Activated CD4-positive, alpha-beta T cell treated with anti-CD3 and anti-CD28 coated beads for 4 hours (primary cell): Measurements from ENCODE around the gene NETO1.

Experiments used
- DNase-seq, 2 donors: peaks; one replicate each; pipeline ENCODE4 v3.0.0-alpha.2; 2020

The NETO1 gene

DNA sequence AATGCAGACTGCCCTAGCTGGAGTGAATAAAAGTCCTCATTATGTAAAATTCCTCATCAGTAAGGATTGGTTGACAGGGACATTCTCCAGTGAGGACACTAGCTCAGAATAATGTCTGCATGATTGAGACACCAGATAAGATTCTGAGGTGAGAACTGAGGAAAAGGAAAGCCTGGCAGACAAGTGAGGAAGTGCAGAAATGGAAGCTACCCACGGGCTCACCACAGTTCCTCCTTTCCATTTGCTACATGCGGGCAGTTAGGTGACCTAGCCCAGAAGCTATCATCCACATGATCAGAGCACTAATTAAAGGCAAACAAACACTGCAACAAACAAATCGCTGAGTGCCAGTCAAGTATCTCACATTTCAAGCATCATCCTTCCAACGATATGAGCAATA lies 27.7 kb downstream of the NETO1 start:
- DNase-seq: no peak

GRCh38 chr18:72834731-72835130 lies 33.1 kb downstream of the NETO1 start:
- no peak for DNase-seq

GRCh38 chr18:72833471-72833870 lies 34.3 kb downstream of the NETO1 start:
- no peak for DNase-seq

DNA sequence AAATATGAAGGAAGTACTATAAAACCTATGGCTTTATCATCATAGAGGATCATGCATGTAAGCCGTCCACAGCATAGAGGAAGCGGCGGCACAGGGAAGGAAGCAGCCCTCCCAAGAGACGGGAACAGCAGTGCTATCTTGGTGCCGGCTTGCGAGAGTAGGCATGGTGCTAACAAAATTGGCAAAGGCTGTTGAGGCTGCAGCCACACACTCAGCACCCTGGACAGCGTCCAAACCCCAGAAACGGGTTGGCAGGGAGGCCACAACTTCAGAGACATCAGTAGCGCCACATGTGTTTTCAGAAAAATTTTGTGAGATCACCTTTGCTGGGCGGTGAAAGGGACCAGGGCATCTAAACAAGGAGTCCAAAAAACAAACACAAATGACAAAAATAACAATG lies 37.7 kb downstream of the NETO1 start:
- no peak for DNase-seq

GRCh38 chr18:72828601-72829000 lies 39.2 kb downstream of the NETO1 start:
- DNase-seq: no peak

GRCh38 chr18:72826736-72827135 lies 41.1 kb downstream of the NETO1 start:
- no peak for DNase-seq

- DNase-seq: no peak
These were observed 44.4 kb downstream of the NETO1 start for GRCh38 chr18:72823345-72823744.

DNA sequence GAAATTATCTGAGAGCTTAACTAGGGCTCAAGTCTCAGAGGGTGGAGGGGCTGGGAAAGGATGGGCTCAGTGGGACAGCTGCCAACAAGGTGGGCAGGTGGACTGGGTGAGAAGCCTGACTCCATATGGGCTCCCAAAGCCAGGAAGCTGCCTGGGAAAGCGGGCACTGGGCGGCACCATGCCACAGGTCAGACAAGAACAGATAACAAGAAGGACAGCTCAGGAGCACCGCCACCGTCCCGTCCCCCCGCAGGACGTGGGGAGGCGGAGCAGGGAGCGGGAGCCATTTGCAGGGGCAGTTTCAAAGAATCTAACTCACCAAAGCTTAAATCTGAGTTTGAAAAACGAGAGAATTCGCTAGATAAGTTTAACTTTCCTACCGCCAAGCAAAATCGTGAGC lies 45.6 kb downstream of the NETO1 start:
- no peak for DNase-seq

DNA sequence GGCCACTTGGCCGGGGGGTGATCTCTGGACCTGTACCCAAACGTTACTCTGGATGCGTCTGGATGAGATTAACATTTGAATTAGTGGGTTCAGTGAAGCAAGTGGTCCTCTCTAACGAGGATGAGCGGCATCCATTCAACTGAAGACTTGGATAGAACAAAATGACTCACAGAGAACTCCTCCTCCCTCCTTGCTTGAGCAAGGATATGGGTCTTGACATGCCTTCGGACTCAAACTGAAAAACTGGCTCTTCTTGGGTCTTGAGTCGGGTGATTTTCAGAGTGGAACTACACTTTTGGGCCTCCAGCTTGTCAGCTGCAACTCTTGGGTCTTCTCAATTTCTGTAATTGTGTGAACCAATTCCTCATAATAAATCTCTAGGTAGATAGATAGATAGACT lies 47.2 kb downstream of the NETO1 start:
- no peak for DNase-seq

GRCh38 chr18:72819050-72819449 lies 48.7 kb downstream of the NETO1 start:
- DNase-seq: no peak

DNA sequence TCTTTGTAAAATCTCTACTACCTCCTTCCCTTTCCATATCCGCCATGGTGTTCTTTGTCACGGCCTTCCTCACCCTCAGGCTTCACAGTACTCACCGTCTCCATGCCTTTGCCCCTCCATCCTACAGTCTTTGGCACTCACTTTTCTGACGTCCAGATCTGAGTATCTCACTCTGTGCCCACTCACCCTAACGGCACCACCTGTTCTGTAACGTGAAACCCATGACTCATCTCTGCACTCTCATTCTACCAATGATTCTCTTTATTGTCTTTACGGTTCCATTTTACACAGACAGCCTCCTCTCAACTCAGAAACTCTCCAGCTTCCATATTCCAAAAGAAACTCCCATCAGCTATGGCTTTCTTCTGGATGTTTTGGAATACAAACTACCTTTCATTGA lies 56.7 kb downstream of the NETO1 start:
- DNase-seq: no peak

DNA sequence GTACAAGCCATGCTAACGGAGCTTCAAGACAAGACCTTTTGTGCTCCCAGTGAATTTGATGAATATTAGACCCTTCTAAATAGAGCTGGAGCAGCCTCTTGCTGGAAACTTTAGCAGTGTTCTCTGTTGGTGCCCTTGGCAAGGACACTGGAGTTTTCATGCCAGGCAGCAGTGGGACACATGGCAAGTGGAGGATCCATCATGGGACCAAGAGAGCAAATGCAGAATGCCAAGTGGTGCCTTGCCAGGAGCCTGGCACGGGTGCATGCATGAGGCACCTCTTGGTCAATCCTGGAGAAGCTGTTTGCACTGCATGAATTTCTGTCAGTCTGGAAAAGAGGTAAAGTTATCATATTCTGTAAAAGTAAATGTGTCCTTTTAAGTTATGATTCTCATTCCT lies 59.1 kb downstream of the NETO1 start:
- DNase-seq: no peak

- DNase-seq: no peak
These were observed 68.7 kb downstream of the NETO1 start for GRCh38 chr18:72799106-72799505.

DNA sequence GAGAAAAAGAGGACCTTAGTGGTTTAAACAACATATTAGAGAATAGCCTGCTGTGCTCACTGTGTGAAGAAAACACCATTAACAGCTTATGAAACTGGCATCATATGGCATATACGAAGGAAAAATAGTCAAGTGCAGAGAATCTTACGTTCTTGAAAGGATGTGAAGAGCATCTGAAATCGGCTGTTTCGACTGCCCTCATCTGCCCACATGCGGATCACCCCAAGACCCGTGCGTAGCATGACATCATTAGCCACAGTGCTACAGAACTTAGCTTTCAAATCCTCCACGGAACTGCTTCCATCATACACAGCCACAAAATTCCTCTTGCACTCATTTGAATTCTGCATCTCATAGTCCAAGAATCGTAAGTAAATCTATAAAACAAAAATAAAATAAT lies 84.3 kb downstream of the NETO1 start:
- no peak for DNase-seq

GRCh38 chr18:72774914-72775313 lies 92.9 kb downstream of the NETO1 start:
- no peak for DNase-seq

DNA sequence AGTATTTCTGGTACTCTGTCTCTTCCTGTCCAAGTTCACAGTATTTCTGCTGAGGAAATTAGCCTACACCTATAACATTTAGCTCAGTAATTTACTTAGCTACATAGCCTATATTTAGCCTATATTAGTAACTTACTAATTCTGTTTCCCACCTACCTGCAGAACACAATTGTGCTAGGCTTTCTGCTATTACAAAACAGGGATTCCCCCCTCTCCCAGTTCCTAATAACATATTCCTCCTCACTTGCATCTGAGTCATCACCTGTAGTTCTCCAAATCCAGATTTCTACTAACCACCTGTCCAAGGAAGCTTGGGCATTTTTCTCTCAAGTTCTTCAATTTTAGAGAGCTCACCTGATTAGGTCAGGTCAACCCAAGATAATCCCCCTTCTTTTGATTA lies 94.9 kb downstream of the NETO1 start:
- DNase-seq: no peak

DNA sequence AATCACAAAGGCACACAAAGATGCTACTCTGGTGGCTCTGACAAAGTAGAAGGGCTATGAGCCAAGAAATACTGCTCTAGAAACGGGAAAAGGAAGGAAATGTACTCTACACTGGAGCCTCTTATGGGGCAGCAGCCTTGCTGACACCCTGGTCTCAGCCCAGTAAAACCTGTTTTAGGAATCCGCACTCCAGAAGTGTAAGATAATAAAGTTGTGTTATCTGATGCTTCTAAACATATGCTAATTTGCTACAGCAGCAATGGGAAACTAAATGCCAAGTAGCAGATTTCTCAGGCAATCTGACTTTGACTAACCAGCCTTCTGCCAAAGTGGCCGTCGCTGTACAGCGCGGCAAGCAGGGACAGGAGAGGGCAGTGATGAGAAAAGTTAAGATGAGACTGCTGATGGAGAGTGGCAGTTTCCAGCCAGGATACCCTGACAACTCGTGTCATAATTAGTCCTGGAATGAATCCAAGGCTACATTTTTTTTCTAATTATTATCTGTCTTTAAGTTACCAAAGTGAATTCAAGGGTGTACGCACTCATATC lies 99.0 kb downstream of the NETO1 start:
- DNase-seq: no peak

DNA sequence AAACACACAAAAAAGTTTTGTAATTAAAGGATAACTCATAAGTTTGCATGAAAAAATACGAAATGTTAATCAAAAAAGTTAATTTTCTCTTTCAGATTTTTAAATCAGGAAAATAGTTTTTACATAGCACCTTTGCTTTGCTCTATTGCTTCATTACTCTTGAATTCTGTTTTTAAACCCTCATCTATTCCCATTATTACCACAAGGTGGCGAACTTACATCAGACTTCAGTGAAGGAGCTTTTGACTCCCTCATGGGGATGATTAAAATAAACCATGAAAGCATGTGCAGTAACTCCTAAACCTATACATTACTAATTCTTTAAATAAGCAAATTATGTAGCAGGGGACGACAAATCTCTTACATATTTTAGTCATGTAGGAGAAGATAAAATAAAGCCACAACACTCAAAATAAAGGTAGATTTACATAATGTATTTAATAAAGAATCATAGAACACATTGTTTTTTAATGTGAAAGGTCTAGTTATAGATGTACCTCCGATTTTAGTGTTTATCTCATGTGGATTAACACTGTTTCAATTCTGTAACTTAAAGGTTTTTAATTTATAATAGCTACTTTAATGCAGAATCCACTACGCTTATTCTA lies 105.2 kb downstream of the NETO1 start:
- DNase-seq: no peak

DNA sequence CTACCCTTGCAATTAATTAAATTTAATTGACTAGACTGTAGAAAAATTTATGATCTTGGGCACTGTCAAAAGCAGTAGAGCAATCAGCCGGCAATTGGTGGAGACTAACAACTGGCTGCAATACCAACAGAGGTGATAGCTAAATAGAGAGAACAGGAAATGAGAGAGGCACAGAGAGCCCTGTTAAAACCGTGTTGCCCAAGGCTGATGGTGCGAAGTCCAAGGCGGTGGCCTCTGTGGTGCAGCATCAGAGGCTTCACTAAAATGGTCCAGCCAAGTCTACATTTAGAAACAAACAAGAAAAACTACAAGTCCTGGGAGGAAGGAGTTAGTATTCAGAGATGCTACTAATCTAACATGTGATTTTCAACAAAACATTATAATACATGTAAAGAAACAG lies 115.6 kb downstream of the NETO1 start:
- DNase-seq: no peak

DNA sequence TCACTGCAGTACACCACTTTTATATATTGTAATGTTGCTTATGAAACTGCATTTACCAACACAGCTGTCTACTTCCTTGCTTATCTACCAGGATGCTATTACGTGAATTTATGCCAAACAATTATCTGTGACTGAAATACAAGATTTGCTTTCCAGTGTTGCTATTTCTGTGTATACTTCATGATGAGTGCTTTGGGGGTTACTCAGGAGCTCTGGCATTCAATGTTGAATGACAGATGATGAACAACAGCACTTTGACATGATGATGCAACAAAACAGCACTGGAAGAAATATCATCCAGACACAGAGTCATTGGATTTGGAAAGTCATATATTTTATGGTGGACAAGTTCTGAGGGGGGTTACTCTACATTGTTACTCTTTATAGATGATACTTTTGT lies 125.8 kb downstream of the NETO1 start:
- DNase-seq: no peak

DNA sequence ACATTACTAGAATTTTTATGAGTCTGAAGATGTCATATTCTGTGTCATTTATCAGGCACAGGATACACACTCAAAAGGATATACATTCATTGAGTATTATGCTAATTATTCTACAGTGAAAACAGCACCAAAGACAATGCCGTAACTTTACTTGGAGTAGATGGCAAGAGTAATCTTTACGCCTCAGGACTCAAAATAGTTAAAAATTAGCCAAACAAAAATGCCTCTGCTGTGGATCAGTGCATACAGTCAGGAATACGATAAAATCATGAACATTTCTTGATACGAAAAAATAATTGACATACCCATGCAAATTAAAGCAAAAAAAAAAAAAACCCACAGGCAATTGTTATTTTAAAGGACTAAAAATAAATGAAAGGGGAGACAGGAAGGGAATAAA lies 129.7 kb downstream of the NETO1 start:
- no peak for DNase-seq

DNA sequence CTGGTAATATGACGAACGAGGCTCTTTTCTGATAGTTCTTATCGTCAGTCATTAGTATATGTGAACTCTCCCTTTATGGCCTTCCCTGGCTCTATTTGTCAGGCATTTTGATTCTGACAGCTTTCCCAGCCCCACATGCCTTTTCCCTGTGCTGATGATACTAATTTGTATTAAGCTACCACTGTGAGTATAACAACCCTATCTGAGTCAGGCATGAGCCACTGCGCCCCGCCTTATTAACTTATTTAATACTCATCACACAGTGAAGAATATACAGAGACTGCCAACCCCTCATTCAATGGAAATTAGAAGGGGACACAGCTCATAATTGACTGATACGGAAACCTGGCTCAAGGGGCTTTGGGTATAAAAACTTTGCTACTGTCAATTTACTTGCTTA lies 140.0 kb downstream of the NETO1 start:
- no peak for DNase-seq

- no peak for DNase-seq
These were observed 140.6 kb downstream of the NETO1 start for GRCh38 chr18:72727038-72727655.

- no peak for DNase-seq
These were observed 141.6 kb downstream of the NETO1 start for GRCh38 chr18:72726201-72726600.

- DNase-seq: no peak
These were observed 146.5 kb downstream of the NETO1 start for GRCh38 chr18:72721330-72721729.
